Measurements from ENCODE around the gene DNM3. TPM values are rescaled to one million over a fixed set of nuclear protein-coding genes. Genes with fewer than 3 reads are reported as not detected.
"Not testable (repeated sequence)": the region's sequence is repeated elsewhere in the genome, so short reads cannot be mapped to it uniquely, and the experiment has no call there.

The DNM3 gene
- total RNA-seq, 1 donor: 0.72 TPM

- no peak overlapping the region for H3K4me3 ChIP-seq (ENCODE audit: insufficient read depth, low read length)
- no peak overlapping the region for H3K27ac ChIP-seq (ENCODE audit: low read depth, low read length)
- H4K20me1 ChIP-seq (ENCODE audit: insufficient read depth, low read length): no peaks in the 10 kb centered on the region
Observed at GRCh38 chr1:171796592-171796991, 44.7 kb upstream of the DNM3 start.

GRCh38 chr1:171798311-171798710, 43.0 kb upstream of the DNM3 start:
- peaks cover 27% of the 10 kb centered on the region for H3K36me3 ChIP-seq (ENCODE audit: insufficient read depth, low read length)
- no peak for DNase-seq (ENCODE audit: insufficient read length, low spot score, missing footprints)
- TF ChIP-seq CTCF (IDR thresholded peaks at IDR 0.05; ENCODE audit: extremely low read depth, low read depth, low read length): no peak

More at GRCh38 chr1:171796592-171796991, 44.7 kb upstream of the DNM3 start:
- Histone ChIP-seq H3K4me1 (ENCODE audit: insufficient read depth, low read length) (peaks cover 22% of the 10 kb centered on the region), H3K4me2 (ENCODE audit: insufficient read depth, low read length) (no peak overlapping the region), H3K36me3 (ENCODE audit: insufficient read depth, low read length) (peaks cover 42% of the 10 kb centered on the region), H3K79me2 (ENCODE audit: insufficient read depth, low read length) (peaks cover 8% of the 10 kb centered on the region), H3K27me3 (ENCODE audit: insufficient read depth, low read length) (no peaks in the 10 kb centered on the region), H3K9me3 (ENCODE audit: low read depth, low read length) (no peaks in the 10 kb centered on the region), H2AFZ (ENCODE audit: low read length) (no peak overlapping the region)
- TF ChIP-seq CTCF (IDR thresholded peaks at IDR 0.05; ENCODE audit: extremely low read depth, low read depth, low read length): no peak
- no peak for DNase-seq (ENCODE audit: insufficient read length, low spot score, missing footprints)

GRCh38 chr1:171798765-171799164, 42.5 kb upstream of the DNM3 start:
- TF ChIP-seq CTCF (IDR thresholded peaks at IDR 0.05; ENCODE audit: extremely low read depth, low read depth, low read length): no peak
- no peak overlapping the region for H2AFZ ChIP-seq (ENCODE audit: low read length)
- no peak for DNase-seq (ENCODE audit: insufficient read length, low spot score, missing footprints)
- no peaks in the 10 kb centered on the region for H3K9me3 ChIP-seq (ENCODE audit: low read depth, low read length)
- H3K79me2 ChIP-seq (ENCODE audit: insufficient read depth, low read length): peaks cover 2% of the 10 kb centered on the region
- H3K4me3 ChIP-seq (ENCODE audit: insufficient read depth, low read length): no peak overlapping the region
- no peaks in the 10 kb centered on the region for H4K20me1 ChIP-seq (ENCODE audit: insufficient read depth, low read length)
- peaks cover 27% of the 10 kb centered on the region for H3K36me3 ChIP-seq (ENCODE audit: insufficient read depth, low read length)
- no peak overlapping the region for H3K27ac ChIP-seq (ENCODE audit: low read depth, low read length)
- no peak overlapping the region for H3K4me2 ChIP-seq (ENCODE audit: insufficient read depth, low read length)
- no peaks in the 10 kb centered on the region for H3K27me3 ChIP-seq (ENCODE audit: insufficient read depth, low read length)
- H3K4me1 ChIP-seq (ENCODE audit: insufficient read depth, low read length): peaks cover 10% of the 10 kb centered on the region

More at GRCh38 chr1:171798311-171798710, 43.0 kb upstream of the DNM3 start:
- H3K9me3 ChIP-seq (ENCODE audit: low read depth, low read length): no peaks in the 10 kb centered on the region
- H3K4me1 ChIP-seq (ENCODE audit: insufficient read depth, low read length): peaks cover 15% of the 10 kb centered on the region
- no peak overlapping the region for H3K4me3 ChIP-seq (ENCODE audit: insufficient read depth, low read length)
- no peak overlapping the region for H2AFZ ChIP-seq (ENCODE audit: low read length)
- peaks cover 2% of the 10 kb centered on the region for H3K79me2 ChIP-seq (ENCODE audit: insufficient read depth, low read length)
- no peak overlapping the region for H3K4me2 ChIP-seq (ENCODE audit: insufficient read depth, low read length)
- H3K27ac ChIP-seq (ENCODE audit: low read depth, low read length): no peak overlapping the region
- H4K20me1 ChIP-seq (ENCODE audit: insufficient read depth, low read length): no peaks in the 10 kb centered on the region
- no peaks in the 10 kb centered on the region for H3K27me3 ChIP-seq (ENCODE audit: insufficient read depth, low read length)

- Histone ChIP-seq H3K27me3 (ENCODE audit: insufficient read depth, low read length) (no peaks in the 10 kb centered on the region), H3K4me2 (ENCODE audit: insufficient read depth, low read length) (no peak overlapping the region), H3K27ac (ENCODE audit: low read depth, low read length) (no peak overlapping the region), H3K4me1 (ENCODE audit: insufficient read depth, low read length) (peaks cover 6% of the 10 kb centered on the region), H3K9me3 (ENCODE audit: low read depth, low read length) (no peaks in the 10 kb centered on the region), H2AFZ (ENCODE audit: low read length) (no peak overlapping the region), H3K79me2 (ENCODE audit: insufficient read depth, low read length) (peaks cover 2% of the 10 kb centered on the region), H3K36me3 (ENCODE audit: insufficient read depth, low read length) (peaks cover 27% of the 10 kb centered on the region), H3K4me3 (ENCODE audit: insufficient read depth, low read length) (no peak overlapping the region), H4K20me1 (ENCODE audit: insufficient read depth, low read length) (no peaks in the 10 kb centered on the region)
- no peak for DNase-seq (ENCODE audit: insufficient read length, low spot score, missing footprints)
- TF ChIP-seq CTCF (IDR thresholded peaks at IDR 0.05; ENCODE audit: extremely low read depth, low read depth, low read length): no peak
Observed at GRCh38 chr1:171799166-171799565, 42.1 kb upstream of the DNM3 start.

GRCh38 chr1:171799698-171800097, 41.6 kb upstream of the DNM3 start:
- not testable (repeated sequence) for DNase-seq (ENCODE audit: insufficient read length, low spot score, missing footprints); H3K27ac ChIP-seq (ENCODE audit: low read depth, low read length); H3K4me1 ChIP-seq (ENCODE audit: insufficient read depth, low read length); H2AFZ ChIP-seq (ENCODE audit: low read length); H3K4me3 ChIP-seq (ENCODE audit: insufficient read depth, low read length); H3K27me3 ChIP-seq (ENCODE audit: insufficient read depth, low read length); H3K79me2 ChIP-seq (ENCODE audit: insufficient read depth, low read length); H4K20me1 ChIP-seq (ENCODE audit: insufficient read depth, low read length); H3K4me2 ChIP-seq (ENCODE audit: insufficient read depth, low read length); H3K9me3 ChIP-seq (ENCODE audit: low read depth, low read length)
- H3K36me3 ChIP-seq (ENCODE audit: insufficient read depth, low read length): peaks cover 27% of the 10 kb centered on the region

All from osteoblast (primary cell).